ENCODE results near the gene SLC25A15. TPM values are rescaled to one million over a fixed set of nuclear protein-coding genes. Genes with fewer than 3 reads are reported as not detected.
"Not testable (repeated sequence)": the region's sequence is repeated elsewhere in the genome, so short reads cannot be mapped to it uniquely, and the experiment has no call there.

Gene SLC25A15
- total RNA-seq, 6 experiments from 2014 or later = 10.7 to 13.7 (median 12.1) TPM

DNA sequence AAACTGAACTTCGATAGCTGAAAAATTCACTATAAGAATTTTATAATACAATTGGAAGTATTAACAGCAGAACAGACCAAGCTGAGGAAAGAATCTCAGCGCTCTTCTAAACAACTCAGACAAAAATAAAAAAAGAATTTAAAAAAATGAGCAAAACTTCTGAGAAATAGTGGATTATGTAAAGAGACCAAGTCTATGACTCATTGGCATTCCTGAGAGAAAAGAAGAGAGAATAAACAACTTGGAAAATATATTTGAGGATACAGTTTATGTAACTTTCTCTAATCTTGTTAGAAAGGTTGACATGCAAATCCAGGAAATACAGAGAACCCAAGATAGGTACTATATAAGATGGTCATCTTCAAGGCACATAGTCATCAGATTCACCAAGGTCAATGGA is 25.4 kb downstream of the SLC25A15 start:
- Mint-ChIP-seq H3K27ac (no peak overlapping the region), H3K9me3 (peaks cover 4% of the 10 kb centered on the region; the same call in 1 of the 2 replicates), H3K4me1 (ENCODE audit: low read depth) (peaks cover 19% of the 10 kb centered on the region), H3K36me3 (ENCODE audit: low read depth) (peaks cover 20% of the 10 kb centered on the region), H3K4me3 (no peak overlapping the region), H3K27me3 (ENCODE audit: insufficient read depth) (peaks cover 3% of the 10 kb centered on the region)
- DNase-seq = no peak
- TF ChIP-seq, protein P1, sequence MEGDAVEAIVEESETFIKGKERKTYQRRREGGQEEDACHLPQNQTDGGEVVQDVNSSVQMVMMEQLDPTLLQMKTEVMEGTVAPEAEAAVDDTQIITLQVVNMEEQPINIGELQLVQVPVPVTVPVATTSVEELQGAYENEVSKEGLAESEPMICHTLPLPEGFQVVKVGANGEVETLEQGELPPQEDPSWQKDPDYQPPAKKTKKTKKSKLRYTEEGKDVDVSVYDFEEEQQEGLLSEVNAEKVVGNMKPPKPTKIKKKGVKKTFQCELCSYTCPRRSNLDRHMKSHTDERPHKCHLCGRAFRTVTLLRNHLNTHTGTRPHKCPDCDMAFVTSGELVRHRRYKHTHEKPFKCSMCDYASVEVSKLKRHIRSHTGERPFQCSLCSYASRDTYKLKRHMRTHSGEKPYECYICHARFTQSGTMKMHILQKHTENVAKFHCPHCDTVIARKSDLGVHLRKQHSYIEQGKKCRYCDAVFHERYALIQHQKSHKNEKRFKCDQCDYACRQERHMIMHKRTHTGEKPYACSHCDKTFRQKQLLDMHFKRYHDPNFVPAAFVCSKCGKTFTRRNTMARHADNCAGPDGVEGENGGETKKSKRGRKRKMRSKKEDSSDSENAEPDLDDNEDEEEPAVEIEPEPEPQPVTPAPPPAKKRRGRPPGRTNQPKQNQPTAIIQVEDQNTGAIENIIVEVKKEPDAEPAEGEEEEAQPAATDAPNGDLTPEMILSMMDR (IDR thresholded peaks at IDR 0.05) = no peak

DNA sequence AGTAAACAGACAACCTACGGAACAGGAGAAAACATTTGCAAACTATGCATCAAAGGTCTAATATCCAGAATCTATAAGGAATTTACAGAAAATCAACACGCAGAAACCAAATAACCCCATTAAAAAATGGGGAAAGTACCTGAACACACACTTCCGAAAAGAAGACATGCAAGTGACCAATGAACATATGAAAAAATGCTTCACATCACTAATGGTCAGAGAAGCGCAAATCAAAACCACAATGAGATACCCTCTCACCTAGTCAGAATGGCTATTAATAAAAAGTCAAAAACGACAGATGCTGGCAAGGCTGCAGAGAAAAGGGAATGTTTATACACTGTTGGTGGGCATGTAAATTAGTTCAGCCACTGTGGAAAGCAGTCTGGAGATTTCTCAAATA is 29.5 kb downstream of the SLC25A15 start:
- Mint-ChIP-seq H3K36me3 (ENCODE audit: low read depth) (peaks cover 14% of the 10 kb centered on the region), H3K9me3 (peaks cover 4% of the 10 kb centered on the region; the same call in 1 of the 2 replicates), H3K27me3 (ENCODE audit: insufficient read depth) (peaks cover 3% of the 10 kb centered on the region), H3K4me1 (ENCODE audit: low read depth) (peaks cover 13% of the 10 kb centered on the region), H3K27ac (no peak overlapping the region), H3K4me3 (no peak overlapping the region)
- no peak for DNase-seq
- TF ChIP-seq, protein P1 (IDR thresholded peaks at IDR 0.05) = no peak

DNA sequence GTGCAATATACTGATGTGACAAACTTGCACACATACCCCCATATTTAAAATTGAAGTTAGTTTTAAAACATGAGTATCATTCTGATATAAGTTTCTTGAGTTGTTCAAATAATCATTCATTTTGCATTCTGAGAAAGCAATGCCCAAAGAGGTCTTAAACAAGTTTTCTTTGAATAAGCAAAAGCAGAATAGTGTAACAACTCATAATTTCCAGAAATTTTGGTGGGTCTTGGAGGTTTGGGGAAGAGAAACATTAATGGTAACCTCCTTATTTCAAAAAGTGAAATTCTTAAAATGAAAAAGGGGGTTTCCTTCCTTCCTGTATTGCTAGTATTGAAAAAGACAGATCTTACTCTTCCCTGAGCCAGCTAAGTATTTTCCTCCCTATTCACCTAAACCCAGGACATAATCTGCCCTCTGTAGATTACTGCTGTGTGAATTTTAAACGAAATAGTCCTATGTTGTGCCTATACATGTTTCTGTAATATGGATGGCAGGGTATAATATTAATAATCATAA is 30.4 kb downstream of the SLC25A15 start:
- peaks cover 4% of the 10 kb centered on the region for H3K4me1 Mint-ChIP-seq (ENCODE audit: low read depth)
- no peak for DNase-seq
- TF ChIP-seq, protein P1 (IDR thresholded peaks at IDR 0.05) = no peak
- peaks cover 3% of the 10 kb centered on the region for H3K27me3 Mint-ChIP-seq (ENCODE audit: insufficient read depth)
- peaks cover 13% of the 10 kb centered on the region for H3K36me3 Mint-ChIP-seq (ENCODE audit: low read depth)
- H3K27ac Mint-ChIP-seq = no peak overlapping the region
- peaks cover 3% of the 10 kb centered on the region; the same call in 1 of the 2 replicates for H3K9me3 Mint-ChIP-seq
- no peak overlapping the region for H3K4me3 Mint-ChIP-seq

DNA sequence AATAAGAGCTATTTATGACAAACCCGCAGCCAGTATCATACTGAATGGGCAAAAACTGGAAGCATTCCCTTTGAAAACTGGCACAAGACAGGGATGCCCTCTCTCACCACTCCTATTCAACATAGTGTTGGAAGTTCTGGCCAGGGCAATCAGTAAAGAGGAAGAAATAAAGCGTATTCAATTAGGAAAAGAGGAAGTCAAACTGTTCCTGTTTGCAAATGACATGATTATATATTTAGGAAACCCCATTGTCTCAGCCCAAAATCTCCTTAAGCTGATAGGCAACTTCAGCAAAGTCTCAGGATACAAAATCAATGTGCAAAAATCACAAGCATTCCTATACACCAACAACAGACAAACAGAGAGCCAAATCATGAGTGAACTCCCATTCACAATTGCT is 50.3 kb downstream of the SLC25A15 start:
- H3K4me1 Mint-ChIP-seq (ENCODE audit: low read depth); H3K4me3 Mint-ChIP-seq; H3K36me3 Mint-ChIP-seq (ENCODE audit: low read depth); H3K9me3 Mint-ChIP-seq; H3K27me3 Mint-ChIP-seq (ENCODE audit: insufficient read depth); H3K27ac Mint-ChIP-seq; DNase-seq: not testable (repeated sequence)

DNA sequence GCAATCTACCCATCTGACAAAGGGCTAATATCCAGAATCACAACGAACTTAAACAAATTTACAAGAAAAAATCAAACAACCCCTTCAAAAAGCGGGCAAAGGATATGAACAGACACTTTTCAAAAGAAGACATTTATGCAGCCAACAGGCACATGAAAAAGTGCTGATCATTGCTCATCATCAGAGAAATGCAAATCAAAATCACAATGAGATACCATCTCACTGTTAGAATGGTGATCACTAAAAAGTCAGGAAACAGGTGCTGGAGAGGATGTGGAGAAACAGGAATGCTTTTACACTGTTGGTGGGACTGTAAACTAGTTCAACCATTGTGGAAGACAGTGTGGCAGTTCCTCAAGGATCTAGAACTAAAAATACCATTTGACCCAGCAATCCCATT is 51.5 kb downstream of the SLC25A15 start:
- H3K9me3 Mint-ChIP-seq; DNase-seq; H3K4me1 Mint-ChIP-seq (ENCODE audit: low read depth); H3K4me3 Mint-ChIP-seq; H3K36me3 Mint-ChIP-seq (ENCODE audit: low read depth); H3K27me3 Mint-ChIP-seq (ENCODE audit: insufficient read depth); H3K27ac Mint-ChIP-seq: not testable (repeated sequence)

Small RNAs within 50 kb of the gene (microRNA-seq; reads per million reads assigned to microRNA genes)
- not detected for gene MIR621

Other genes starting within 250 kb of the SLC25A15 start
- gene FOXO1, start 123.0 kb upstream of the SLC25A15 start, total RNA-seq (2021; fragmentation: NEBNext Ultra II Directional; extraction: Animal tissue kit (Norgen Biotek cat#: 25700)) = 1 to 10 TPM in 1 of 6 experiments, under 1 TPM in 5; 0.48 to 1.1 (median 0.63) TPM
- 10 to 100 TPM; 13.9 to 16.5 (median 15.5) TPM for gene MRPS31, start 18.4 kb upstream of the SLC25A15 start, total RNA-seq (2021; fragmentation: NEBNext Ultra II Directional; extraction: Animal tissue kit (Norgen Biotek cat#: 25700))
- 10 to 100 TPM; 25.5 to 37.7 (median 33.4) TPM for gene ELF1, start 229.7 kb downstream of the SLC25A15 start, total RNA-seq (2021; fragmentation: NEBNext Ultra II Directional; extraction: Animal tissue kit (Norgen Biotek cat#: 25700))